Measurements from ENCODE around the gene SLC26A9.
A peak's percentile ranks its signal among the peaks of the same experiment; 100 is the strongest.

The SLC26A9 gene

GRCh38 chr1:205939690-205940330, 3.4 kb downstream of the SLC26A9 start:
- POLR2A ChIA-PET, result no interaction called here
- Histone ChIP-seq H3K27me3 (replicated peaks in 2 of 5; ENCODE audit: control insufficient read depth in 4 of 5, insufficient read depth in 5 of 5, low read length in 4 of 5) (peaks cover 0 to 16% (median 5%) of the 10 kb centered on the region in 5 experiments), H3K27ac (ENCODE audit: insufficient read depth in 1 of 2, low read depth in 1 of 2, low read length in 2 of 2, poor library complexity in 1 of 2, severe bottlenecking in 2 of 2) (no peak overlapping the region), H3K4me3 (ENCODE audit: control insufficient read depth in 1 of 7, extremely low read depth in 1 of 7, insufficient read depth in 4 of 7, low read depth in 2 of 7, low read length in 6 of 7) (no peak overlapping the region), H3K36me3 (ENCODE audit: control insufficient read depth in 4 of 4, insufficient read depth in 4 of 4, low read length in 3 of 4) (no peaks in the 10 kb centered on the region), H3K9me3 (ENCODE audit: control extremely low read depth in 1 of 5, control insufficient read depth in 4 of 5, insufficient read depth in 2 of 5, low read depth in 1 of 5, low read length in 4 of 5) (no peaks in the 10 kb centered on the region), H3K4me1 (ENCODE audit: control extremely low read depth in 1 of 4, control insufficient read depth in 4 of 4, insufficient read depth in 4 of 4, low read length in 3 of 4) (peaks cover 0 to 5% (median 4%) of the 10 kb centered on the region in 4 experiments)
- DNase-seq, result peak; percentile 25 to 57 (median 52)
- 88% methylated on average over 4 of the region's 7 CpGs for WGBS (ENCODE audit: insufficient coverage)
- CTCF ChIA-PET, result interaction anchor here (1.2 to 1.4 kb wide), 3 partner anchors 10 to 60 kb away, joined by 3 to 6 read pairs (median 4); no protein-coding TSS in a partner anchor

- H3K27me3 ChIP-seq (replicated peaks in 2 of 5; ENCODE audit: control insufficient read depth in 4 of 5, insufficient read depth in 5 of 5, low read length in 4 of 5), result peaks cover 0 to 15% (median 5%) of the 10 kb centered on the region in 5 experiments
These were observed 4.6 kb downstream of the SLC26A9 start for GRCh38 chr1:205938682-205939081.

GRCh38 chr1:205936846-205937586, 6.2 kb downstream of the SLC26A9 start:
- no peak for DNase-seq
- ChIA-PET POLR2A (no interaction called here), CTCF (no interaction called here)
- Histone ChIP-seq H3K27ac (ENCODE audit: insufficient read depth in 1 of 2, low read depth in 1 of 2, low read length in 2 of 2, poor library complexity in 1 of 2, severe bottlenecking in 2 of 2) (no peak overlapping the region), H3K36me3 (ENCODE audit: control insufficient read depth in 4 of 4, insufficient read depth in 4 of 4, low read length in 3 of 4) (no peaks in the 10 kb centered on the region), H3K4me1 (ENCODE audit: control extremely low read depth in 1 of 4, control insufficient read depth in 4 of 4, insufficient read depth in 4 of 4, low read length in 3 of 4) (peaks cover 0 to 7% (median 2%) of the 10 kb centered on the region in 4 experiments), H3K9me3 (ENCODE audit: control extremely low read depth in 1 of 5, control insufficient read depth in 4 of 5, insufficient read depth in 2 of 5, low read depth in 1 of 5, low read length in 4 of 5) (no peaks in the 10 kb centered on the region), H3K27me3 (replicated peaks in 2 of 5; ENCODE audit: control insufficient read depth in 4 of 5, insufficient read depth in 5 of 5, low read length in 4 of 5) (peaks cover 0 to 15% (median 5%) of the 10 kb centered on the region in 5 experiments), H3K4me3 (ENCODE audit: control insufficient read depth in 1 of 7, extremely low read depth in 1 of 7, insufficient read depth in 4 of 7, low read depth in 2 of 7, low read length in 6 of 7) (no peak overlapping the region)
- 100% methylated on average over 6 of the region's 7 CpGs for whole genome bisulfite sequencing (ENCODE audit: insufficient coverage)

More at GRCh38 chr1:205938682-205939081, 4.6 kb downstream of the SLC26A9 start:
- no peak overlapping the region for H3K4me3 ChIP-seq (ENCODE audit: control insufficient read depth in 1 of 7, extremely low read depth in 1 of 7, insufficient read depth in 4 of 7, low read depth in 2 of 7, low read length in 6 of 7)
- 100% methylated on average over 1 of the region's 1 CpG for WGBS (ENCODE audit: insufficient coverage)
- peaks cover 0 to 5% (median 4%) of the 10 kb centered on the region in 4 experiments for H3K4me1 ChIP-seq (ENCODE audit: control extremely low read depth in 1 of 4, control insufficient read depth in 4 of 4, insufficient read depth in 4 of 4, low read length in 3 of 4)
- DNase-seq, result no peak
- ChIA-PET POLR2A (no interaction called here), CTCF (interaction anchor here (0.8 to 1.2 kb wide), 2 partner anchors 28 to 39 kb away, joined by 3 to 6 read pairs; no protein-coding TSS in a partner anchor)
- H3K9me3 ChIP-seq (ENCODE audit: control extremely low read depth in 1 of 5, control insufficient read depth in 4 of 5, insufficient read depth in 2 of 5, low read depth in 1 of 5, low read length in 4 of 5), result no peaks in the 10 kb centered on the region
- H3K36me3 ChIP-seq (ENCODE audit: control insufficient read depth in 4 of 4, insufficient read depth in 4 of 4, low read length in 3 of 4), result no peaks in the 10 kb centered on the region
- no peak overlapping the region for H3K27ac ChIP-seq (ENCODE audit: insufficient read depth in 1 of 2, low read depth in 1 of 2, low read length in 2 of 2, poor library complexity in 1 of 2, severe bottlenecking in 2 of 2)

GRCh38 chr1:205936311-205936710, 6.9 kb downstream of the SLC26A9 start:
- Histone ChIP-seq H3K4me3 (ENCODE audit: control insufficient read depth in 1 of 7, extremely low read depth in 1 of 7, insufficient read depth in 4 of 7, low read depth in 2 of 7, low read length in 6 of 7) (no peak overlapping the region), H3K27me3 (replicated peaks in 2 of 5; ENCODE audit: control insufficient read depth in 4 of 5, insufficient read depth in 5 of 5, low read length in 4 of 5) (peaks cover 0 to 15% (median 5%) of the 10 kb centered on the region in 5 experiments), H3K36me3 (ENCODE audit: control insufficient read depth in 4 of 4, insufficient read depth in 4 of 4, low read length in 3 of 4) (no peaks in the 10 kb centered on the region), H3K9me3 (ENCODE audit: control extremely low read depth in 1 of 5, control insufficient read depth in 4 of 5, insufficient read depth in 2 of 5, low read depth in 1 of 5, low read length in 4 of 5) (no peaks in the 10 kb centered on the region), H3K27ac (ENCODE audit: insufficient read depth in 1 of 2, low read depth in 1 of 2, low read length in 2 of 2, poor library complexity in 1 of 2, severe bottlenecking in 2 of 2) (no peak overlapping the region), H3K4me1 (ENCODE audit: control extremely low read depth in 1 of 4, control insufficient read depth in 4 of 4, insufficient read depth in 4 of 4, low read length in 3 of 4) (peaks cover 0 to 7% (median 2%) of the 10 kb centered on the region in 4 experiments)
- CTCF ChIA-PET, result interaction anchor here (0.9 kb wide), 1 partner anchor 16 kb away, joined by 3 read pairs; no protein-coding TSS in a partner anchor
- POLR2A ChIA-PET, result no interaction called here
- 93% methylated on average over 3 of the region's 6 CpGs for WGBS (ENCODE audit: insufficient coverage)
- no peak for DNase-seq

- whole genome bisulfite sequencing (ENCODE audit: insufficient coverage), result 98% methylated on average over 8 of the region's 8 CpGs
- POLR2A ChIA-PET, result no interaction called here
- CTCF ChIA-PET, result interaction anchor here (0.9 kb wide), 1 partner anchor 16 kb away, joined by 3 read pairs; no protein-coding TSS in a partner anchor
These were observed 7.4 kb downstream of the SLC26A9 start for GRCh38 chr1:205935869-205936268.

GRCh38 chr1:205934788-205935187, 8.5 kb downstream of the SLC26A9 start:
- Histone ChIP-seq H3K4me1 (ENCODE audit: control extremely low read depth in 1 of 4, control insufficient read depth in 4 of 4, insufficient read depth in 4 of 4, low read length in 3 of 4) (peaks cover 0 to 7% (median 2%) of the 10 kb centered on the region in 4 experiments), H3K27ac (ENCODE audit: insufficient read depth in 1 of 2, low read depth in 1 of 2, low read length in 2 of 2, poor library complexity in 1 of 2, severe bottlenecking in 2 of 2) (no peak overlapping the region), H3K4me3 (ENCODE audit: control insufficient read depth in 1 of 7, extremely low read depth in 1 of 7, insufficient read depth in 4 of 7, low read depth in 2 of 7, low read length in 6 of 7) (no peak overlapping the region), H3K27me3 (replicated peaks in 2 of 5; ENCODE audit: control insufficient read depth in 4 of 5, insufficient read depth in 5 of 5, low read length in 4 of 5) (peaks cover 0 to 15% (median 5%) of the 10 kb centered on the region in 5 experiments), H3K36me3 (ENCODE audit: control insufficient read depth in 4 of 4, insufficient read depth in 4 of 4, low read length in 3 of 4) (no peaks in the 10 kb centered on the region), H3K9me3 (ENCODE audit: control extremely low read depth in 1 of 5, control insufficient read depth in 4 of 5, insufficient read depth in 2 of 5, low read depth in 1 of 5, low read length in 4 of 5) (no peaks in the 10 kb centered on the region)
- CTCF ChIA-PET, result interaction anchor here (0.8 to 1.5 kb wide), 2 partner anchors 15 to 43 kb away, joined by 4 to 6 read pairs; no protein-coding TSS in a partner anchor
- POLR2A ChIA-PET, result no interaction called here
- DNase-seq, result no peak
- 100% methylated on average over 6 of the region's 7 CpGs for WGBS (ENCODE audit: insufficient coverage)

More at GRCh38 chr1:205935869-205936268, 7.4 kb downstream of the SLC26A9 start:
- Histone ChIP-seq H3K4me3 (ENCODE audit: control insufficient read depth in 1 of 7, extremely low read depth in 1 of 7, insufficient read depth in 4 of 7, low read depth in 2 of 7, low read length in 6 of 7) (no peak overlapping the region), H3K4me1 (ENCODE audit: control extremely low read depth in 1 of 4, control insufficient read depth in 4 of 4, insufficient read depth in 4 of 4, low read length in 3 of 4) (peaks cover 0 to 7% (median 2%) of the 10 kb centered on the region in 4 experiments), H3K27me3 (replicated peaks in 2 of 5; ENCODE audit: control insufficient read depth in 4 of 5, insufficient read depth in 5 of 5, low read length in 4 of 5) (peaks cover 0 to 15% (median 5%) of the 10 kb centered on the region in 5 experiments), H3K36me3 (ENCODE audit: control insufficient read depth in 4 of 4, insufficient read depth in 4 of 4, low read length in 3 of 4) (no peaks in the 10 kb centered on the region), H3K27ac (ENCODE audit: insufficient read depth in 1 of 2, low read depth in 1 of 2, low read length in 2 of 2, poor library complexity in 1 of 2, severe bottlenecking in 2 of 2) (no peak overlapping the region), H3K9me3 (ENCODE audit: control extremely low read depth in 1 of 5, control insufficient read depth in 4 of 5, insufficient read depth in 2 of 5, low read depth in 1 of 5, low read length in 4 of 5) (no peaks in the 10 kb centered on the region)
- DNase-seq, result no peak
